NCI-H748 (cell line): Measurements from ENCODE around the gene VPS37B.

ENCODE experiments used
- DNase-seq: peaks from one replicate; lab custom pipeline; 2025; ENCODE audit not compliant: unreplicated experiment; lab: John Stamatoyannopoulos, UW

Gene VPS37B

DNA sequence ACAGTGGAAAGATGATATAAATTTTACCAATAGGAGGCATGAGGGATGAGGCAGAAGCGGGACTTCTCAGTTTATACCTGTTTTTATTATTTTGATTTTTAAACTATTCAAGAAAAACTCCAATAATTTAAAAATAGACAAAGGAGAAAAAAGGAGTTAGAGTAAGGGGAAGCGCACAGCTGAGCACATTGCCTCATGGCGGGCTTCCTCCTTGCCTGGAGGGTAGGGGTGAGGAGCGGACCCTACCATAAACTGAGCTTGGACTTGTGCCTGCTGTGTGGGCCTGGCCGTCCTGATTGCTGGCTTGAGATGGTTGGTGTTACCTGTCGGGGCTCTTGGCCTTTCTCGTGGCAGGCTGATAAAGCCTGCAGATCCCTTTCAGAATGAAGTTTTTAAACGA, 75.8 kb downstream of the VPS37B start:
- no peak for DNase-seq

DNA sequence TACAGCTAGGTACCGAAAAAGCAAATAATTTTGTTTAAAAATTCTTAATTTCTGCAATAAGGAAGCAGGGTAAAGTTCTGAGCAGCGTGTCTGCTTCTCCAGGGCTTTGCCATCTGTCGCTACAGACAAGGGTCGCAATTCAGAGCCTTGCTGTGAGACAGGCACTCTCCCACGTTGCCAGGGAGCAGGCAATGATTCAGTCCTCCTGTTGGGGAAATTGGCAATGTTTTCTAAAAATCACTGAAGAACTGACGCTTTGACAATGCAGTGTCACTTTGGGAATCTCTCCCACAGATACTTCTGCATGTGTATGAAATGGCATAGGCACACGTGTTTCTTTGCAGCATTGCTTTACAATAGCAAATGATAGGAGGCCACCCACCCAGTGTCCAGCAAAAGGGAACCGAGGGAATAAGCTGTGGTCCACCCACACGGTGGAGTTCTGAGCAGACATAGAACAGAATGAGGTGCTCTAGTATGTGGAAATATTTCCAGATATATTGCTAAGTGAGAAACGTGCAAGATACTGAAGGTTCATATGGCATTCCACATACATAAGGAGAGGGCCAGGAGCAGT, 76.6 kb downstream of the VPS37B start:
- no peak for DNase-seq
